CD14-positive monocyte (primary cell): ENCODE measurements around the gene TNPO1. TPM values are rescaled to one million over a fixed set of nuclear protein-coding genes. Genes with fewer than 3 reads are reported as not detected.
"Not testable (repeated sequence)": the region's sequence is repeated elsewhere in the genome, so short reads cannot be mapped to it uniquely, and the experiment has no call there.

Source experiments
- DNase-seq, 3 donors: peaks; one replicate each; pipeline ENCODE4 v3.0.0-alpha.2; 2011 to 2022
- H2AFZ ChIP-seq: 2 replicates; pipeline ENCODE4 v1.6.0; 2012; ENCODE audit warnings: mild to moderate bottlenecking, low read depth, low read length, inconsistent platforms; ENCODE audit not compliant: insufficient read depth, poor library complexity, severe bottlenecking
- H3K27ac ChIP-seq, 2 donors: 1 replicate in 1 of 2; 2 replicates in 1 of 2; pipeline ENCODE4 v1.5.1; 2012 to 2013; ENCODE audit warnings: low read length in 2 of 2, control low read depth in 1 of 2, inconsistent platforms in 1 of 2, low read depth in 1 of 2, mild to moderate bottlenecking in 1 of 2
- H3K27me3 ChIP-seq, 2 donors: one replicate each; pipeline versions ENCODE4 v1.6.0 to v1.6.1; 2011 to 2013; ENCODE audit warnings: low read length in 2 of 2; ENCODE audit not compliant: control insufficient read depth in 2 of 2, insufficient read depth in 2 of 2
- H3K36me3 ChIP-seq, 2 donors: replicated peaks in 1 of 2; 1 replicate in 1 of 2; 2 replicates in 1 of 2; pipeline versions ENCODE4 v1.5.1 to v1.6.1; 2012 to 2013; ENCODE audit warnings: low read length in 2 of 2, control low read depth in 1 of 2, inconsistent platforms in 1 of 2, mild to moderate bottlenecking in 1 of 2; ENCODE audit not compliant: insufficient read depth in 2 of 2, control insufficient read depth in 1 of 2
- H3K4me1 ChIP-seq, 2 donors: 1 replicate in 1 of 2; 2 replicates in 1 of 2; pipeline versions ENCODE4 v1.5.1 to v1.6.1; 2012 to 2013; ENCODE audit warnings: low read length in 2 of 2, control low read depth in 1 of 2, inconsistent platforms in 1 of 2, mild to moderate bottlenecking in 1 of 2, moderate library complexity in 1 of 2; ENCODE audit not compliant: insufficient read depth in 2 of 2, control insufficient read depth in 1 of 2
- H3K4me2 ChIP-seq: replicated peaks from 2 replicates; pipeline ENCODE3; 2012; ENCODE audit warnings: low read length, moderate library complexity, mild to moderate bottlenecking; ENCODE audit not compliant: poor library complexity, severe bottlenecking; ENCODE audit errors: extremely low read depth
- H3K4me3 ChIP-seq, 3 experiments: fragments of 200-600 bp in 1 of 3; sonication (generic) in 1 of 3; replicated peaks in 1 of 3; 1 replicate in 2 of 3; 2 replicates in 1 of 3; pipeline ENCODE4 v1.5.1; 2011 to 2013; ENCODE audit warnings: low read length in 3 of 3, mild to moderate bottlenecking in 3 of 3, control low read depth in 2 of 3, low read depth in 2 of 3, inconsistent platforms in 1 of 3, moderate library complexity in 1 of 3
- H3K79me2 ChIP-seq: 2 replicates; pipeline ENCODE4 v1.6.0; 2012; ENCODE audit warnings: mild to moderate bottlenecking, control low read depth, inconsistent platforms, low read length, moderate library complexity; ENCODE audit not compliant: insufficient read depth
- H3K9ac ChIP-seq: 2 replicates; pipeline ENCODE4 v1.6.0; 2017; ENCODE audit warnings: low read length, mild to moderate bottlenecking; ENCODE audit not compliant: insufficient read depth, poor library complexity, severe bottlenecking
- H3K9me3 ChIP-seq, 2 donors: replicated peaks in 1 of 2; 1 replicate in 1 of 2; 2 replicates in 1 of 2; pipeline versions ENCODE4 v1.5.1 to v1.6.1; 2012 to 2013; ENCODE audit warnings: low read length in 2 of 2, control low read depth in 1 of 2; ENCODE audit not compliant: control insufficient read depth in 1 of 2, insufficient read depth in 1 of 2
- H4K20me1 ChIP-seq: 2 replicates; pipeline ENCODE4 v1.6.0; 2012; ENCODE audit warnings: mild to moderate bottlenecking, low read length, control low read depth, moderate library complexity; ENCODE audit not compliant: insufficient read depth
- H3K27ac Mint-ChIP-seq, 7 donors: one replicate each; pipeline ENCODE4 v1.8.0; 2020; ENCODE audit warnings: mild to moderate bottlenecking in 7 of 7, mixed read lengths in 7 of 7, moderate library complexity in 6 of 7, inconsistent platforms in 2 of 7
- H3K27me3 Mint-ChIP-seq, 3 donors: one replicate each; pipeline ENCODE4 v1.8.0; 2021 to 2022; ENCODE audit warnings: low read depth in 3 of 3, mild to moderate bottlenecking in 3 of 3, mixed read lengths in 3 of 3, moderate library complexity in 3 of 3, inconsistent platforms in 1 of 3
- H3K36me3 Mint-ChIP-seq, 2 donors: one replicate each; pipeline ENCODE4 v1.8.0; 2020; ENCODE audit warnings: mixed read lengths in 2 of 2, inconsistent platforms in 1 of 2, mild to moderate bottlenecking in 1 of 2
- H3K4me1 Mint-ChIP-seq: one replicate; pipeline ENCODE4 v1.8.0; 2020; ENCODE audit warnings: mild to moderate bottlenecking, mixed read lengths
- H3K4me3 Mint-ChIP-seq, 2 donors: one replicate each; pipeline ENCODE4 v1.8.0; 2020; ENCODE audit warnings: mild to moderate bottlenecking in 2 of 2, mixed read lengths in 2 of 2, moderate library complexity in 1 of 2
- H3K9me3 Mint-ChIP-seq, 7 donors: one replicate each; pipeline ENCODE4 v1.8.0; 2020 to 2022; ENCODE audit warnings: mixed read lengths in 7 of 7, mild to moderate bottlenecking in 6 of 7, moderate library complexity in 6 of 7, inconsistent platforms in 2 of 7
- WGBS: methylation state at CpG from one replicate; pipeline ENCODE4 v1.1.5; 2013; ENCODE audit warnings: missing lambda C conversion rate; ENCODE audit not compliant: insufficient coverage; 5-methylcytosine and 5-hydroxymethylcytosine counted together
- intact Hi-C, 2 donors: fragments of 100-400 bp; cut with micrococcal nuclease; formaldehyde crosslinking; loops; one replicate each; pipeline versions ENCODE4 v1.15.0 to v1.15.1; 2023
- polyA plus RNA-seq, 3 donors: library from polyadenylated mRNA; depleted of rRNA in 1 of 3; unstranded in 2 of 3; stranded (reverse) in 1 of 3; fragments of 300-500 nt in 2 of 3; fragments of >200 nt in 1 of 3; fragmentation: Illumina TruSeq in 2 of 3; gene quantifications; 1 replicate in 2 of 3; 2 replicates in 1 of 3; pipeline ENCODE4 v1.2.3, GENCODE V29; 2012 to 2021
- TF ChIP-seq, protein P1 (sequence below): fragments of 200-600 bp; IDR thresholded peaks from one replicate; pipeline ENCODE4 v1.8.0; 2022; ENCODE audit warnings: antibody characterized with exemption, mild to moderate bottlenecking

Gene TNPO1
- polyA plus RNA-seq, 3 donors: 9.3 to 28.1 (median 26.3) TPM

DNA sequence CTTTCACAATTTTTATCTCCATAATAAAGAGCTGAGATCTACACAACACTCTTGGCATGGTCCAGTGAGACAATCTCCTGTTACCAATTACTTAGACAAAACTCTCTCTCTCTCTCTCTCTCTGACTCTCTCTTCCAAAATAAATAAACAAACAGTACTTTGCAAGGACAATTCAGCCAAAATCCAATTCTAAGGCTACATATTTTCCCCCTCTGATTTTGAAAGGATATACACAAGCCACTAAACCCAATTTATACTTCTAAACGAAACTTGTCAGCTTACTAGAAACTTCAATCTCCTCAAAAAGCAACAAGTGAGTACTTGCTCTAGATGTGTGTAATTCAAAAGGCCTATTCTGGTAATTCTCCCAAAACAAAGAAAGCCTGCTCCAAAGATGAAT is 26.3 kb upstream of the TNPO1 start:
- TF ChIP-seq, protein P1, sequence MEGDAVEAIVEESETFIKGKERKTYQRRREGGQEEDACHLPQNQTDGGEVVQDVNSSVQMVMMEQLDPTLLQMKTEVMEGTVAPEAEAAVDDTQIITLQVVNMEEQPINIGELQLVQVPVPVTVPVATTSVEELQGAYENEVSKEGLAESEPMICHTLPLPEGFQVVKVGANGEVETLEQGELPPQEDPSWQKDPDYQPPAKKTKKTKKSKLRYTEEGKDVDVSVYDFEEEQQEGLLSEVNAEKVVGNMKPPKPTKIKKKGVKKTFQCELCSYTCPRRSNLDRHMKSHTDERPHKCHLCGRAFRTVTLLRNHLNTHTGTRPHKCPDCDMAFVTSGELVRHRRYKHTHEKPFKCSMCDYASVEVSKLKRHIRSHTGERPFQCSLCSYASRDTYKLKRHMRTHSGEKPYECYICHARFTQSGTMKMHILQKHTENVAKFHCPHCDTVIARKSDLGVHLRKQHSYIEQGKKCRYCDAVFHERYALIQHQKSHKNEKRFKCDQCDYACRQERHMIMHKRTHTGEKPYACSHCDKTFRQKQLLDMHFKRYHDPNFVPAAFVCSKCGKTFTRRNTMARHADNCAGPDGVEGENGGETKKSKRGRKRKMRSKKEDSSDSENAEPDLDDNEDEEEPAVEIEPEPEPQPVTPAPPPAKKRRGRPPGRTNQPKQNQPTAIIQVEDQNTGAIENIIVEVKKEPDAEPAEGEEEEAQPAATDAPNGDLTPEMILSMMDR: no peak
- H3K9me3 Mint-ChIP-seq: peaks cover 0 to 2% (median 0%) of the 10 kb centered on the region in 7 donors
- no peaks in the 10 kb centered on the region for H3K79me2 ChIP-seq
- no peak overlapping the region for H3K9ac ChIP-seq
- H3K4me1 Mint-ChIP-seq: no peaks in the 10 kb centered on the region
- H3K27me3 ChIP-seq: peaks cover 0 to 2% of the 10 kb centered on the region in 2 donors
- no peaks in the 10 kb centered on the region for H3K36me3 Mint-ChIP-seq
- no peaks in the 10 kb centered on the region for H3K36me3 ChIP-seq
- H3K4me3 ChIP-seq: no peak overlapping the region
- no peak overlapping the region for H3K27ac ChIP-seq
- H4K20me1 ChIP-seq: no peaks in the 10 kb centered on the region
- no peaks in the 10 kb centered on the region for H3K4me1 ChIP-seq
- no peak overlapping the region for H2AFZ ChIP-seq
- peaks cover 4 to 9% (median 7%) of the 10 kb centered on the region in 3 donors for H3K27me3 Mint-ChIP-seq
- intact Hi-C loops: no loop called here
- no peak overlapping the region for H3K4me3 Mint-ChIP-seq
- H3K27ac Mint-ChIP-seq: no peak overlapping the region
- no CpG with 5 or more reads among the region's 1 CpG for WGBS
- H3K9me3 ChIP-seq: no peaks in the 10 kb centered on the region
- H3K4me2 ChIP-seq: no peak overlapping the region
- no peak for DNase-seq

DNA sequence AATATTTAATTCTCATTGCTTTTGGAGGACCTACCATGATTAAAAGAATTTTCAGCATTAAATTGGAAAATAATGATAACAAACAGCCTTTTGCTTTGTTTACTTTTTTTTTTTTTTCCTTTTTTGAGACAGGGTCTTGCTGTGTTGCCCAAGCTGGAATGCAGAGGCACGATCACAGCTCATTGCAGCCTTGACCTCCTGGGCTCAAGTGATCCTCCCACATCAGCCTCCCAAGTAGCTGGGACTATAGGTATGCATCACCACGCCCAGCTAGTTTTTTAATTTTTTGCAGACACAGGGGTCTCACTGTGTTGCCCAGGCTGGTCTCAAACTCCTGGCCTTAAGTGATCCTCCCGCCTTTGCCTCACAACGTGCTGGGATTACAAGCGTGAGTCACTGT is 23.8 kb upstream of the TNPO1 start:
- H2AFZ ChIP-seq, H3K9ac ChIP-seq, H3K4me1 Mint-ChIP-seq, H3K9me3 ChIP-seq, DNase-seq, H3K27ac Mint-ChIP-seq, H4K20me1 ChIP-seq, H3K27ac ChIP-seq, H3K36me3 ChIP-seq, H3K36me3 Mint-ChIP-seq, intact Hi-C loops, H3K4me2 ChIP-seq, H3K27me3 ChIP-seq, H3K9me3 Mint-ChIP-seq, H3K4me3 Mint-ChIP-seq, H3K4me3 ChIP-seq, H3K4me1 ChIP-seq, H3K79me2 ChIP-seq: not testable (repeated sequence)
- H3K27me3 Mint-ChIP-seq: peaks cover 4 to 10% (median 8%) of the 10 kb centered on the region in 3 donors
- no CpG with 5 or more reads among the region's 5 CpGs for WGBS
